HepG2 (cell line): ENCODE results near the gene ARHGAP35. TPM values are rescaled to one million over a fixed set of nuclear protein-coding genes. Genes with fewer than 3 reads are reported as not detected.
A peak's percentile ranks its signal among the peaks of the same experiment; 100 is the strongest.

Source experiments
- BHLHE40 ChIP-seq: IDR thresholded peaks from 2 replicates; pipeline ENCODE4 v1.6.1; 2011; ENCODE audit warnings: low read length, improper control_type of control experiment
- CBFB ChIP-seq: sonication (generic); formaldehyde crosslinking; IDR thresholded peaks from 2 replicates; pipeline ENCODE4 v1.4.0; 2020; ENCODE audit warnings: missing genetic modification reagents
- ELF3 ChIP-seq: IDR thresholded peaks from 2 replicates; pipeline ENCODE4 v1.6.1; 2016; ENCODE audit warnings: missing genetic modification reagents, missing compliant biosample characterization
- HDAC1 ChIP-seq: sonication (generic); formaldehyde crosslinking; IDR thresholded peaks from 2 replicates; pipeline ENCODE4 v1.5.1; 2020; ENCODE audit warnings: mild to moderate bottlenecking, missing genetic modification reagents
- IRF2 ChIP-seq: IDR thresholded peaks from 2 replicates; pipeline ENCODE4 v1.6.1; 2018; ENCODE audit warnings: missing genetic modification reagents, missing compliant biosample characterization
- JUN ChIP-seq: sonication (generic); formaldehyde crosslinking; IDR thresholded peaks from 2 replicates; pipeline ENCODE4 v1.4.0; 2020; ENCODE audit warnings: mild to moderate bottlenecking, missing genetic modification reagents
- KAT7 ChIP-seq: IDR thresholded peaks from 2 replicates; pipeline ENCODE4 v1.6.1; 2018; ENCODE audit warnings: borderline replicate concordance, missing compliant biosample characterization
- NFE2L2 ChIP-seq: fragments of 150-350 bp; IDR thresholded peaks from 2 replicates; pipeline ENCODE4 v1.6.1; 2014; ENCODE audit warnings: low read length
- NONO ChIP-seq, 2 experiments: fragments of 450-650 bp in 1 of 2; sonication (generic) in 1 of 2; formaldehyde crosslinking in 1 of 2; IDR thresholded peaks in 1 of 2; conservative IDR thresholded peaks in 1 of 2; 2 replicates each; pipeline versions ENCODE4 v1.6.1 to v1.8.0; 2017 to 2022; ENCODE audit warnings: mild to moderate bottlenecking in 1 of 2, missing genetic modification reagents in 1 of 2, moderate library complexity in 1 of 2
- NR2F1 ChIP-seq, 2 experiments: fragments of 450-650 bp in 1 of 2; formaldehyde crosslinking in 1 of 2; IDR thresholded peaks; 2 replicates each; pipeline versions ENCODE4 v1.5.0 to v1.6.1; 2016 to 2020; ENCODE audit warnings: mild to moderate bottlenecking in 1 of 2, missing compliant biosample characterization in 1 of 2, missing genetic modification reagents in 1 of 2, moderate library complexity in 1 of 2
- NR3C1 ChIP-seq: sonication (generic); formaldehyde crosslinking; IDR thresholded peaks from 2 replicates; pipeline ENCODE4 v1.4.0; 2020; ENCODE audit warnings: missing genetic modification reagents
- RBM39 ChIP-seq: fragments of 200-400 bp; formaldehyde crosslinking; IDR thresholded peaks from one replicate; pipeline ENCODE4 v1.6.1; 2018; ENCODE audit warnings: antibody characterized with exemption, mild to moderate bottlenecking, low read depth, low read length; ENCODE audit not compliant: poor library complexity, severe bottlenecking
- TBX2 ChIP-seq: sonication (generic); formaldehyde crosslinking; IDR thresholded peaks from 2 replicates; pipeline ENCODE4 v1.5.0; 2020; ENCODE audit warnings: missing genetic modification reagents, mild to moderate bottlenecking, borderline replicate concordance
- TSC22D2 ChIP-seq: sonication (generic); formaldehyde crosslinking; IDR thresholded peaks from 2 replicates; pipeline ENCODE4 v1.5.1; 2020; ENCODE audit warnings: missing genetic modification reagents, mild to moderate bottlenecking, borderline replicate concordance
- ZBTB1 ChIP-seq: sonication (generic); formaldehyde crosslinking; IDR thresholded peaks from 2 replicates; pipeline ENCODE4 v1.4.0; 2020; ENCODE audit warnings: missing genetic modification reagents, borderline replicate concordance
- ZMAT3 ChIP-seq: sonication (generic); formaldehyde crosslinking; conservative IDR thresholded peaks from 2 replicates; pipeline ENCODE4 v1.7.0; 2021; ENCODE audit warnings: missing genetic modification reagents
- ZNF331 ChIP-seq: sonication (generic); formaldehyde crosslinking; IDR thresholded peaks from 2 replicates; pipeline ENCODE4 v1.4.0; 2020; ENCODE audit warnings: missing genetic modification reagents
- ZNF33B ChIP-seq: sonication (generic); formaldehyde crosslinking; IDR thresholded peaks from 2 replicates; pipeline ENCODE4 v1.5.1; 2020; ENCODE audit warnings: mild to moderate bottlenecking, missing genetic modification reagents
- ZNF350 ChIP-seq: sonication (generic); formaldehyde crosslinking; IDR thresholded peaks from 2 replicates; pipeline ENCODE4 v1.4.0; 2020; ENCODE audit warnings: mild to moderate bottlenecking, low read depth, missing genetic modification reagents, borderline replicate concordance
- ZNF674 ChIP-seq: sonication (generic); formaldehyde crosslinking; IDR thresholded peaks from 2 replicates; pipeline ENCODE4 v1.5.0; 2020; ENCODE audit warnings: low read depth, mild to moderate bottlenecking, missing genetic modification reagents
- polyA plus RNA-seq, 8 experiments: library from polyadenylated mRNA; depleted of rRNA in 3 of 8; stranded (reverse) in 7 of 8; unstranded in 1 of 8; fragments of >200 nt; fragmentation: Illumina TruSeq in 4 of 8; extraction: Trizol in 4 of 8; gene quantifications; 2 replicates each; pipeline versions ENCODE4 v1.2.1 to v1.2.3, GENCODE V29; 2011 to 2016; ENCODE audit warnings: low read depth in 4 of 8, missing spikeins in 1 of 8, mixed read lengths in 1 of 8; ENCODE audit not compliant: insufficient read depth in 1 of 8
- total RNA-seq, 5 experiments: library from RNA; depleted of rRNA; stranded (reverse); fragments of >200 nt; fragmentation: Illumina TruSeq; extraction: Trizol; gene quantifications; 2 replicates each; pipeline ENCODE4 v1.2.3, GENCODE V29; 2016; ENCODE audit warnings: low read depth in 1 of 5
- TF ChIP-seq, protein P1 (sequence below): sonication (generic); formaldehyde crosslinking; IDR thresholded peaks from 2 replicates; pipeline ENCODE4 v1.4.0; 2020; ENCODE audit warnings: mild to moderate bottlenecking, missing genetic modification reagents
- TF ChIP-seq, protein P2 (sequence below): sonication (generic); formaldehyde crosslinking; IDR thresholded peaks from 2 replicates; pipeline ENCODE4 v1.5.1; 2020; ENCODE audit warnings: missing genetic modification reagents, mild to moderate bottlenecking, borderline replicate concordance
- TF ChIP-seq, protein P3 (sequence below): sonication (generic); formaldehyde crosslinking; IDR thresholded peaks from 2 replicates; pipeline ENCODE4 v1.4.0; 2020; ENCODE audit warnings: missing genetic modification reagents

ARHGAP35 gene
- total and polyA plus RNA-seq, 2 of the 13 experiments (the other 11 are each of a cell fraction or from before 2014, with no cell fraction given) = 30.1 to 30.2 TPM

DNA sequence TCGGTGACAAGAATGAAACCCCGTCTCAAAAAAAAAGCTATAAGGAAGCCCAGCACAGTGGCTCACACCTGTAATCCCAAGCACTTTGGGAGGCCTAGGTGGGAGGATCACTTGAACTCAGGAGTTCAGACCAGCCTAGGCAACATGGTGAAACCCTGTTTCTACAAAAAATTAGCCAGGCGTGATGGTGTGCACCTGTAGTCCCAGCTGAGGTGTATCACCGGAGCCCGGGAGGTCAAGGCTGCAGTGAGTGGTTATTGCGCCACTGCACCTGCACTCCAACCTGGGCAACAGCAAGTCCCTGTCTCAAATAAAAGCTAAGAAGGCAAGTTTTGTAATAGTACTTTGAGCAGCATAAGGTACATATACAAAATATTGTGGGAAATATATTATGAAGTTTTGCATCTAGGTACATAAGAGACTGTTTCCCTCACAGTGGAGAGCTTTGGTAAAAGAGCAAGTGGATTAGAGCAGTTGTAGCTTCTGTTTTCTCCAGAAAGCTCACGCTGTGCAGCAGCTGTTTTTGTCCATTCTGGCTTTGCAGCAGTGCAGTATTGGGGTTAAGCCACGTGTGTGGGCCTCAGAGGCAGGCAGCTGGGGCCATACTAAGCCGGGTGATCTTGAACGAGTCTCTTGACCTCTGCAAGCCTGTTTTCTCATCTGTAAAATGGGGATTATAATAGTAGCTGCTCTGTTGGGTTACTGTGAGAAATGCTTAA lies 35.4 kb downstream of the ARHGAP35 start (continued):
- TF ChIP-seq NR2F1 (CRISPR knock-in tag; IDR thresholded peaks at IDR 0.05) (peak in 1 of 2 experiments; percentile 54; a peak in 2 of 4 replicates), BHLHE40 (no peak), HDAC1 (peak; percentile 40; the same call in 1 of the 2 replicates), ELF3 (CRISPR knock-in tag) (no peak), NONO (IDR thresholded peaks at IDR 0.05) (no peak), NONO (CRISPR knock-in tag; conservative IDR thresholded peaks at IDR 0.05) (no peak), TSC22D2 (no peak), ZBTB1 (CRISPR knock-in tag) (no peak), RBM39 (no peak), TBX2 (peak; percentile 58; the same call in 1 of the 2 replicates), KAT7 (CRISPR knock-in tag) (no peak), ZNF350 (no peak; the same call in 1 of the 2 replicates), ZNF674 (CRISPR knock-in tag) (no peak), ZNF331 (no peak), ZMAT3 (CRISPR knock-in tag) (no peak), ZNF33B (CRISPR knock-in tag) (no peak), NFE2L2 (no peak), NR3C1 (CRISPR knock-in tag) (no peak), IRF2 (no peak), JUN (no peak), CBFB (CRISPR knock-in tag) (no peak)
- TF ChIP-seq, protein P1, sequence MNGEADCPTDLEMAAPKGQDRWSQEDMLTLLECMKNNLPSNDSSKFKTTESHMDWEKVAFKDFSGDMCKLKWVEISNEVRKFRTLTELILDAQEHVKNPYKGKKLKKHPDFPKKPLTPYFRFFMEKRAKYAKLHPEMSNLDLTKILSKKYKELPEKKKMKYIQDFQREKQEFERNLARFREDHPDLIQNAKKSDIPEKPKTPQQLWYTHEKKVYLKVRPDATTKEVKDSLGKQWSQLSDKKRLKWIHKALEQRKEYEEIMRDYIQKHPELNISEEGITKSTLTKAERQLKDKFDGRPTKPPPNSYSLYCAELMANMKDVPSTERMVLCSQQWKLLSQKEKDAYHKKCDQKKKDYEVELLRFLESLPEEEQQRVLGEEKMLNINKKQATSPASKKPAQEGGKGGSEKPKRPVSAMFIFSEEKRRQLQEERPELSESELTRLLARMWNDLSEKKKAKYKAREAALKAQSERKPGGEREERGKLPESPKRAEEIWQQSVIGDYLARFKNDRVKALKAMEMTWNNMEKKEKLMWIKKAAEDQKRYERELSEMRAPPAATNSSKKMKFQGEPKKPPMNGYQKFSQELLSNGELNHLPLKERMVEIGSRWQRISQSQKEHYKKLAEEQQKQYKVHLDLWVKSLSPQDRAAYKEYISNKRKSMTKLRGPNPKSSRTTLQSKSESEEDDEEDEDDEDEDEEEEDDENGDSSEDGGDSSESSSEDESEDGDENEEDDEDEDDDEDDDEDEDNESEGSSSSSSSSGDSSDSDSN = no peak
- TF ChIP-seq, protein P2, sequence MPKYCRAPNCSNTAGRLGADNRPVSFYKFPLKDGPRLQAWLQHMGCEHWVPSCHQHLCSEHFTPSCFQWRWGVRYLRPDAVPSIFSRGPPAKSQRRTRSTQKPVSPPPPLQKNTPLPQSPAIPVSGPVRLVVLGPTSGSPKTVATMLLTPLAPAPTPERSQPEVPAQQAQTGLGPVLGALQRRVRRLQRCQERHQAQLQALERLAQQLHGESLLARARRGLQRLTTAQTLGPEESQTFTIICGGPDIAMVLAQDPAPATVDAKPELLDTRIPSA = no peak
- TF ChIP-seq, protein P3, sequence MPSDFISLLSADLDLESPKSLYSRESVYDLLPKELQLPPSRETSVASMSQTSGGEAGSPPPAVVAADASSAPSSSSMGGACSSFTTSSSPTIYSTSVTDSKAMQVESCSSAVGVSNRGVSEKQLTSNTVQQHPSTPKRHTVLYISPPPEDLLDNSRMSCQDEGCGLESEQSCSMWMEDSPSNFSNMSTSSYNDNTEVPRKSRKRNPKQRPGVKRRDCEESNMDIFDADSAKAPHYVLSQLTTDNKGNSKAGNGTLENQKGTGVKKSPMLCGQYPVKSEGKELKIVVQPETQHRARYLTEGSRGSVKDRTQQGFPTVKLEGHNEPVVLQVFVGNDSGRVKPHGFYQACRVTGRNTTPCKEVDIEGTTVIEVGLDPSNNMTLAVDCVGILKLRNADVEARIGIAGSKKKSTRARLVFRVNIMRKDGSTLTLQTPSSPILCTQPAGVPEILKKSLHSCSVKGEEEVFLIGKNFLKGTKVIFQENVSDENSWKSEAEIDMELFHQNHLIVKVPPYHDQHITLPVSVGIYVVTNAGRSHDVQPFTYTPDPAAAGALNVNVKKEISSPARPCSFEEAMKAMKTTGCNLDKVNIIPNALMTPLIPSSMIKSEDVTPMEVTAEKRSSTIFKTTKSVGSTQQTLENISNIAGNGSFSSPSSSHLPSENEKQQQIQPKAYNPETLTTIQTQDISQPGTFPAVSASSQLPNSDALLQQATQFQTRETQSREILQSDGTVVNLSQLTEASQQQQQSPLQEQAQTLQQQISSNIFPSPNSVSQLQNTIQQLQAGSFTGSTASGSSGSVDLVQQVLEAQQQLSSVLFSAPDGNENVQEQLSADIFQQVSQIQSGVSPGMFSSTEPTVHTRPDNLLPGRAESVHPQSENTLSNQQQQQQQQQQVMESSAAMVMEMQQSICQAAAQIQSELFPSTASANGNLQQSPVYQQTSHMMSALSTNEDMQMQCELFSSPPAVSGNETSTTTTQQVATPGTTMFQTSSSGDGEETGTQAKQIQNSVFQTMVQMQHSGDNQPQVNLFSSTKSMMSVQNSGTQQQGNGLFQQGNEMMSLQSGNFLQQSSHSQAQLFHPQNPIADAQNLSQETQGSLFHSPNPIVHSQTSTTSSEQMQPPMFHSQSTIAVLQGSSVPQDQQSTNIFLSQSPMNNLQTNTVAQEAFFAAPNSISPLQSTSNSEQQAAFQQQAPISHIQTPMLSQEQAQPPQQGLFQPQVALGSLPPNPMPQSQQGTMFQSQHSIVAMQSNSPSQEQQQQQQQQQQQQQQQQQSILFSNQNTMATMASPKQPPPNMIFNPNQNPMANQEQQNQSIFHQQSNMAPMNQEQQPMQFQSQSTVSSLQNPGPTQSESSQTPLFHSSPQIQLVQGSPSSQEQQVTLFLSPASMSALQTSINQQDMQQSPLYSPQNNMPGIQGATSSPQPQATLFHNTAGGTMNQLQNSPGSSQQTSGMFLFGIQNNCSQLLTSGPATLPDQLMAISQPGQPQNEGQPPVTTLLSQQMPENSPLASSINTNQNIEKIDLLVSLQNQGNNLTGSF (CRISPR knock-in tag) = no peak
